ENCODE results near the gene IP6K3. TPM values are rescaled to one million over a fixed set of nuclear protein-coding genes. Genes with fewer than 3 reads are reported as not detected.

Gene IP6K3
- total and polyA plus RNA-seq, 2 experiments from 2014 or later: 0.14 to 0.16 TPM

DNA sequence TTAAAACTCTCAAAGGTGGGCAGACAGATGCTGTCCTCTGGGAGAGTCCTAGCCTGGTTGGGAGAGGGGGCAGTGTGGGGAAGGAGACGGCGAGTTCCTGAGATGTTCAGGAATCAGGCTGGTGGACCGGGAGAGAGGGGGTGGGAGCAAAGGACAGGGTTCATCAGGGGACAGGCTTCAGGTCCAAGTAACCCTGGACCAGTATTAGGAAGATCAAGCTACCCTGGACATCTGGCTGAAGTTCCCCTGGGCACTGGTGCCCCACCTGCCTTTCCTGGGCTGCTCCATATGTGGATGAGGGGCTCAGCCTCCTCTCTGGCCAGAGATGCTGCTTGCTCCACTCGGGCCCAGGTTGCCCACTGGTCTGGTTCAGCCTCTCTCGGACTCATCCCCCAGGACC is 1.1 kb upstream of the IP6K3 start (continued):
- no peak for TF ChIP-seq STAT1 (IDR thresholded peaks at IDR 0.05; ENCODE audit: unreplicated experiment)
- TF ChIP-seq POLR2AphosphoS5 (IDR thresholded peaks at IDR 0.05; ENCODE audit: low read depth): no peak
- TF ChIP-seq EZH2 (IDR thresholded peaks at IDR 0.05; ENCODE audit: low read depth, unreplicated experiment): no peak
- TF ChIP-seq ZNF114 (CRISPR knock-in tag; IDR thresholded peaks at IDR 0.05): no peak

DNA sequence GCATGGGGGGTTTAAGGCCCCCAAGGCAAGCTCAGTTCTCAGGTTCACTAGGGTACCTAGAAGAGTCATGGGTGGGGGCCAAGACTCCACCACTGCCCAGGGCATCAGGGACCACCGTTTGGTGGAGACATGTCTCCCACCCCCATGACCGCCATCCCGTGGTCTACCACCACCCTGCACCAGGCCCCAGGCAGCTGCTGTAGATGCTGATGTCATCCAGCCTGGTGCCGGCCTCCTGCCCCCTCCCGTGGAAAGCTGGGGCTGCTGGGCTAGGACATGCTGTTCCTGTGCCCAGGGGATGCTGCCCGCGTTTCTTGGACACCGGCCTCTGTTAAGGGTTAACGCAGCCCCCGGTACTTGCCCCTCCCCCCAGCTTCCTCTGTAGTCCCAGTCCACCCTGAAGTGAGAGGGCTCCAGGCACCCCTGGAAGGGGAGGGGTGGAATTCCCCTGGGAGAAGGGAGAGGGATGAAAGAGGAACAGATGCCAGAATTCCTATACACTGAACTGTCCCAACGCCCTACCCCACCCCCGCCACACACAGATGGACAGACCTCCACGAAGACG is 587 bp downstream of the IP6K3 start:
- Histone ChIP-seq H3K27me3 (ENCODE audit: insufficient read depth) (no peaks in the 10 kb centered on the region), H3K4me3 (no peak overlapping the region), H2AFZ (no peak overlapping the region), H3F3A (replicated peaks; ENCODE audit: low read depth) (no peaks in the 10 kb centered on the region), H3K4me2 (peak overlapping the region; percentile 38; the same call in 1 of the 2 replicates), H4K20me1 (replicated peaks; ENCODE audit: insufficient read depth) (no peaks in the 10 kb centered on the region), H3K9me2 (ENCODE audit: insufficient read depth) (no peaks in the 10 kb centered on the region), H3K27ac (ENCODE audit: low read depth) (no peak overlapping the region), H3K4me1 (ENCODE audit: insufficient read depth) (peaks cover 20% of the 10 kb centered on the region), H3K36me3 (ENCODE audit: insufficient read depth) (no peaks in the 10 kb centered on the region), H3K79me2 (replicated peaks; ENCODE audit: insufficient read depth) (no peaks in the 10 kb centered on the region)
- H3K27ac Mint-ChIP-seq: no peak overlapping the region
- peaks cover 13% of the 10 kb centered on the region for H3K27me3 Mint-ChIP-seq (ENCODE audit: insufficient read depth, low read depth, poor library complexity)
- H3K4me3 Mint-ChIP-seq: no peak overlapping the region
- ATAC-seq (peak; percentile 8), DNase-seq (ENCODE audit: low spot score) (peak; percentile 42)
- no peaks in the 10 kb centered on the region for H3K36me3 Mint-ChIP-seq (ENCODE audit: low read depth)
- H3K9me3 Mint-ChIP-seq: no peaks in the 10 kb centered on the region
- H3K4me1 Mint-ChIP-seq: peaks cover 43% of the 10 kb centered on the region
- TF ChIP-seq POLR2AphosphoS5 (IDR thresholded peaks at IDR 0.05; ENCODE audit: low read depth): no peak
- TF ChIP-seq ZNF114 (CRISPR knock-in tag; IDR thresholded peaks at IDR 0.05): no peak
- TF ChIP-seq JUNB (IDR thresholded peaks at IDR 0.05; ENCODE audit: unreplicated experiment): no peak
- TF ChIP-seq, protein P1, sequence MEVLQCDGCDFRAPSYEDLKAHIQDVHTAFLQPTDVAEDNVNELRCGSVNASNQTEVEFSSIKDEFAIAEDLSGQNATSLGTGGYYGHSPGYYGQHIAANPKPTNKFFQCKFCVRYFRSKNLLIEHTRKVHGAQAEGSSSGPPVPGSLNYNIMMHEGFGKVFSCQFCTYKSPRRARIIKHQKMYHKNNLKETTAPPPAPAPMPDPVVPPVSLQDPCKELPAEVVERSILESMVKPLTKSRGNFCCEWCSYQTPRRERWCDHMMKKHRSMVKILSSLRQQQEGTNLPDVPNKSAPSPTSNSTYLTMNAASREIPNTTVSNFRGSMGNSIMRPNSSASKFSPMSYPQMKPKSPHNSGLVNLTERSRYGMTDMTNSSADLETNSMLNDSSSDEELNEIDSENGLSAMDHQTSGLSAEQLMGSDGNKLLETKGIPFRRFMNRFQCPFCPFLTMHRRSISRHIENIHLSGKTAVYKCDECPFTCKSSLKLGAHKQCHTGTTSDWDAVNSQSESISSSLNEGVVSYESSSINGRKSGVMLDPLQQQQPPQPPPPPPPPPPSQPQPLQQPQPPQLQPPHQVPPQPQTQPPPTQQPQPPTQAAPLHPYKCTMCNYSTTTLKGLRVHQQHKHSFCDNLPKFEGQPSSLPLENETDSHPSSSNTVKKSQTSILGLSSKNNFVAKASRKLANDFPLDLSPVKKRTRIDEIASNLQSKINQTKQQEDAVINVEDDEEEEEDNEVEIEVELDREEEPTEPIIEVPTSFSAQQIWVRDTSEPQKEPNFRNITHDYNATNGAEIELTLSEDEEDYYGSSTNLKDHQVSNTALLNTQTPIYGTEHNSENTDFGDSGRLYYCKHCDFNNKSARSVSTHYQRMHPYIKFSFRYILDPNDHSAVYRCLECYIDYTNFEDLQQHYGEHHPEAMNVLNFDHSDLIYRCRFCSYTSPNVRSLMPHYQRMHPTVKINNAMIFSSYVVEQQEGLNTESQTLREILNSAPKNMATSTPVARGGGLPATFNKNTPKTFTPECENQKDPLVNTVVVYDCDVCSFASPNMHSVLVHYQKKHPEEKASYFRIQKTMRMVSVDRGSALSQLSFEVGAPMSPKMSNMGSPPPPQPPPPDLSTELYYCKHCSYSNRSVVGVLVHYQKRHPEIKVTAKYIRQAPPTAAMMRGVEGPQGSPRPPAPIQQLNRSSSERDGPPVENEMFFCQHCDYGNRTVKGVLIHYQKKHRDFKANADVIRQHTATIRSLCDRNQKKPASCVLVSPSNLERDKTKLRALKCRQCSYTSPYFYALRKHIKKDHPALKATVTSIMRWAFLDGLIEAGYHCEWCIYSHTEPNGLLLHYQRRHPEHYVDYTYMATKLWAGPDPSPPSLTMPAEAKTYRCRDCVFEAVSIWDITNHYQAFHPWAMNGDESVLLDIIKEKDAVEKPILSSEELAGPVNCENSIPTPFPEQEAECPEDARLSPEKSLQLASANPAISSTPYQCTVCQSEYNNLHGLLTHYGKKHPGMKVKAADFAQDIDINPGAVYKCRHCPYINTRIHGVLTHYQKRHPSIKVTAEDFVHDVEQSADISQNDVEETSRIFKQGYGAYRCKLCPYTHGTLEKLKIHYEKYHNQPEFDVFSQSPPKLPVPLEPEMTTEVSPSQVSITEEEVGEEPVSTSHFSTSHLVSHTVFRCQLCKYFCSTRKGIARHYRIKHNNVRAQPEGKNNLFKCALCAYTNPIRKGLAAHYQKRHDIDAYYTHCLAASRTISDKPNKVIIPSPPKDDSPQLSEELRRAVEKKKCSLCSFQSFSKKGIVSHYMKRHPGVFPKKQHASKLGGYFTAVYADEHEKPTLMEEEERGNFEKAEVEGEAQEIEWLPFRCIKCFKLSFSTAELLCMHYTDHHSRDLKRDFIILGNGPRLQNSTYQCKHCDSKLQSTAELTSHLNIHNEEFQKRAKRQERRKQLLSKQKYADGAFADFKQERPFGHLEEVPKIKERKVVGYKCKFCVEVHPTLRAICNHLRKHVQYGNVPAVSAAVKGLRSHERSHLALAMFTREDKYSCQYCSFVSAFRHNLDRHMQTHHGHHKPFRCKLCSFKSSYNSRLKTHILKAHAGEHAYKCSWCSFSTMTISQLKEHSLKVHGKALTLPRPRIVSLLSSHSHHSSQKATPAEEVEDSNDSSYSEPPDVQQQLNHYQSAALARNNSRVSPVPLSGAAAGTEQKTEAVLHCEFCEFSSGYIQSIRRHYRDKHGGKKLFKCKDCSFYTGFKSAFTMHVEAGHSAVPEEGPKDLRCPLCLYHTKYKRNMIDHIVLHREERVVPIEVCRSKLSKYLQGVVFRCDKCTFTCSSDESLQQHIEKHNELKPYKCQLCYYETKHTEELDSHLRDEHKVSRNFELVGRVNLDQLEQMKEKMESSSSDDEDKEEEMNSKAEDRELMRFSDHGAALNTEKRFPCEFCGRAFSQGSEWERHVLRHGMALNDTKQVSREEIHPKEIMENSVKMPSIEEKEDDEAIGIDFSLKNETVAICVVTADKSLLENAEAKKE (CRISPR knock-in tag; IDR thresholded peaks at IDR 0.05): no peak
- TF ChIP-seq EZH2phosphoT487 (IDR thresholded peaks at IDR 0.05; ENCODE audit: unreplicated experiment): no peak
- no peak for TF ChIP-seq STAT1 (IDR thresholded peaks at IDR 0.05; ENCODE audit: unreplicated experiment)
- TF ChIP-seq, protein P2, sequence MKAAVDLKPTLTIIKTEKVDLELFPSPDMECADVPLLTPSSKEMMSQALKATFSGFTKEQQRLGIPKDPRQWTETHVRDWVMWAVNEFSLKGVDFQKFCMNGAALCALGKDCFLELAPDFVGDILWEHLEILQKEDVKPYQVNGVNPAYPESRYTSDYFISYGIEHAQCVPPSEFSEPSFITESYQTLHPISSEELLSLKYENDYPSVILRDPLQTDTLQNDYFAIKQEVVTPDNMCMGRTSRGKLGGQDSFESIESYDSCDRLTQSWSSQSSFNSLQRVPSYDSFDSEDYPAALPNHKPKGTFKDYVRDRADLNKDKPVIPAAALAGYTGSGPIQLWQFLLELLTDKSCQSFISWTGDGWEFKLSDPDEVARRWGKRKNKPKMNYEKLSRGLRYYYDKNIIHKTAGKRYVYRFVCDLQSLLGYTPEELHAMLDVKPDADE (IDR thresholded peaks at IDR 0.05): no peak
- no peak for TF ChIP-seq ZNF331 (CRISPR knock-in tag; IDR thresholded peaks at IDR 0.05; ENCODE audit: low read depth)
- TF ChIP-seq, protein P3, sequence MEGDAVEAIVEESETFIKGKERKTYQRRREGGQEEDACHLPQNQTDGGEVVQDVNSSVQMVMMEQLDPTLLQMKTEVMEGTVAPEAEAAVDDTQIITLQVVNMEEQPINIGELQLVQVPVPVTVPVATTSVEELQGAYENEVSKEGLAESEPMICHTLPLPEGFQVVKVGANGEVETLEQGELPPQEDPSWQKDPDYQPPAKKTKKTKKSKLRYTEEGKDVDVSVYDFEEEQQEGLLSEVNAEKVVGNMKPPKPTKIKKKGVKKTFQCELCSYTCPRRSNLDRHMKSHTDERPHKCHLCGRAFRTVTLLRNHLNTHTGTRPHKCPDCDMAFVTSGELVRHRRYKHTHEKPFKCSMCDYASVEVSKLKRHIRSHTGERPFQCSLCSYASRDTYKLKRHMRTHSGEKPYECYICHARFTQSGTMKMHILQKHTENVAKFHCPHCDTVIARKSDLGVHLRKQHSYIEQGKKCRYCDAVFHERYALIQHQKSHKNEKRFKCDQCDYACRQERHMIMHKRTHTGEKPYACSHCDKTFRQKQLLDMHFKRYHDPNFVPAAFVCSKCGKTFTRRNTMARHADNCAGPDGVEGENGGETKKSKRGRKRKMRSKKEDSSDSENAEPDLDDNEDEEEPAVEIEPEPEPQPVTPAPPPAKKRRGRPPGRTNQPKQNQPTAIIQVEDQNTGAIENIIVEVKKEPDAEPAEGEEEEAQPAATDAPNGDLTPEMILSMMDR (conservative IDR thresholded peaks at IDR 0.05; ENCODE audit: low read depth in 2 of 2): no peak
- no peak for TF ChIP-seq CREB1 (CRISPR knock-in tag; IDR thresholded peaks at IDR 0.05; ENCODE audit: low read depth)
- TF ChIP-seq EZH2 (IDR thresholded peaks at IDR 0.05; ENCODE audit: low read depth, unreplicated experiment): no peak
- TF ChIP-seq NANOG (IDR thresholded peaks at IDR 0.05; ENCODE audit: borderline replicate concordance): no peak

Measured in GM23338 (cell line).